UCSD-AML1 (cell line): ENCODE measurements around the gene PPM1F.
"Not testable (repeated sequence)": the region's sequence is repeated elsewhere in the genome, so short reads cannot be mapped to it uniquely, and the experiment has no call there.

ENCODE experiments used
- DNase-seq: peaks from one replicate; lab custom pipeline; 2025; ENCODE audit not compliant: unreplicated experiment; lab: John Stamatoyannopoulos, UW

The PPM1F gene

GRCh38 chr22:21898354-21898896, 54.2 kb downstream of the PPM1F start:
- DNase-seq, result no peak

DNA sequence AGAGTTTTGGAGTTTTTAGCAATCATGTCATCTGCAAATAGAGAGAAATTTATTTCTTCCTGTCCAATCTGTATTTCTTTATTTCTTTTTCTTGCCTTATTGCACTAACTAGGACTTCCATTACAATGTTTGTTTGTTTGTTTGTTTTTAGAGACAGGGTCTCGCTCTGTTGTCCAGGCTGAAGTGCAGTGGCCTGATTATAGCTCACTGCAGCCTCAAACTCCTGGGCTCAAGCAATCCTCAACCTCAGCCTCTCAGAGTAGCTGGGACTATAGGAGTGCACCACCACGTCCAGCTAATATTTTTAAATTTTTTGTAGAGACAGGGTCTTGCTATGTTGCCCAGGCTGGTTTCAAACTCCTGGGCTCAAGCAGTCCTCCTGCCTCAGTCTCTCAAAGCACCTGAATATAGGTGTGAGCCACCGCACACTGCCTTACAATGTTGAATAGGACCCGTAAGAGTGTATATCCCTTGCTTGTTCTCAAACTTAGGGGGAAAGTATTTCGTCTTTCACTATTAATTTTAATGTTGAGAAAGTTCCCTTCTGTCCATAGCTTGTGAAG, 55.6 kb downstream of the PPM1F start:
- DNase-seq, result no peak

GRCh38 chr22:21896275-21896674, 56.4 kb downstream of the PPM1F start:
- DNase-seq, result not testable (repeated sequence)

DNA sequence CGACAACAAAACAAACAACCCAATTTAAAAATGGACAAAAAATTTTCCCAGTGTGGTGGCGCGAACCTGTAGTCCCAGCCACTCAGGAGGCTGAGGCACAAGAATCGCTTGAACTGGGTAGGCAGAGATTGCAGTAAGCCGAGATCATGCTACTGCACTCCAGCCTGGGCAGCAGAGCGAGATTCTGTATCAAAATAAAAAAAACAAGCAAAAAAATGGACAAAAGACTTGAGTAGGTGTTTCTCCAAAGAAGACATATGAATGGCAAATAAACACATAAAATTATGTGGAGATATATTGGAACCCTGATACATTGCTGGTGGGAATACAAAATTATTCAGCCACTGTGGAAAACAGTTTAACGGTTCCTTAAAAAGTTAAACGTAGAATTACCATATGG, 57.8 kb downstream of the PPM1F start:
- DNase-seq, result no peak

DNA sequence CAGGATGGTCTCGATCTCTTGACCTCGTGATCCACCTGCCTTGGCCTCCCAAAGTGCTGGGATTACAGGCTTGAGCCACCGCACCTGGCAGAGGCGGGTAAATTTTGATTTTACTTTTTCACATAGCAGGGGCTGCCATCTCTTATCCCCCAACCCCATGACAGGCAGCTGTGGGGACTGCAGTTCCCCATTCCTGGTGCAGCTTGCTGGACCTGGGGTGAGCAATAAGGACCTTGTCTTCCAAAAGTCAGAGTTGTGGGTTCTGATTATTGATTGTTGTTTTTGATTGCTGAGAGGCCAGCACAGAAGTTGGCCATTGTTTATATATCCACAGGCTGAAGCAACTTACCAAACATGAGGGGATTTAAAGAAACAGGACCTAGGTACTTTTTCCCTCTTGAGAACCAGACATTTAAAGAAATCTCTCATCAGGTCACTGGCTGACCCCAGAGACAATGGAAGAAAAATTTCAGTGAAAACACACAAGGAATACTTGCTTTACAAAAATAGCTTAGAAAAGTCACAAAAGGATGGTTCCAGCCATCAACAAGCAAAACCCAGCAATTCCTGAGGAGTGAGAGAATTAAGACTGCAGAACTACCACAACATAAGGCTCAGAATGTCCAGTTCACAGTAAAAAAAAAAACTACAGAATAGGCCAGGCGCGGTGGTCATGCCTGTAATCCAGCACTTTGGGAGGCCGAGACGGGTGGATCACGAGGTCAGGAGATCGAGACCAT, 63.2 kb downstream of the PPM1F start:
- DNase-seq, result no peak

DNA sequence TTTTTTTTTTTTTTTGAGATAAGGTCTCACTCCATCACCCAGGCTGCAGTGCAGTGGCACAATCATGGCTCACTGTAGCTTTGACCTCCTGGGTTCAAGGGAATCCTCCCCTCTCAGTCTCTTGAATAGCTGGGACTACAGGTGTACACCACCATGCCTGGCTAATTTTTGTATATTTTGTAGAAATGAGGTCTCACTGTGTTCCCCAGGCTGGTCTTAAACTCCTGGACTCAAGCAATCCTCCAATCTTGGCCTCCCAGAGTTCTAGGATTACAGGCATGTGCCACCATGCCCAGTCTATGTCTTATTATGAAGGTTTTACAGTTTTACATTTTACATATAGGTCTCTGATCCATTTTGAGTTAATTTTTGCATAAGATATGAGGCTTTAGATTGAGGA, 64.8 kb downstream of the PPM1F start:
- no peak for DNase-seq

- not testable (repeated sequence) for DNase-seq
These were observed 68.7 kb downstream of the PPM1F start for GRCh38 chr22:21883930-21884329.

DNA sequence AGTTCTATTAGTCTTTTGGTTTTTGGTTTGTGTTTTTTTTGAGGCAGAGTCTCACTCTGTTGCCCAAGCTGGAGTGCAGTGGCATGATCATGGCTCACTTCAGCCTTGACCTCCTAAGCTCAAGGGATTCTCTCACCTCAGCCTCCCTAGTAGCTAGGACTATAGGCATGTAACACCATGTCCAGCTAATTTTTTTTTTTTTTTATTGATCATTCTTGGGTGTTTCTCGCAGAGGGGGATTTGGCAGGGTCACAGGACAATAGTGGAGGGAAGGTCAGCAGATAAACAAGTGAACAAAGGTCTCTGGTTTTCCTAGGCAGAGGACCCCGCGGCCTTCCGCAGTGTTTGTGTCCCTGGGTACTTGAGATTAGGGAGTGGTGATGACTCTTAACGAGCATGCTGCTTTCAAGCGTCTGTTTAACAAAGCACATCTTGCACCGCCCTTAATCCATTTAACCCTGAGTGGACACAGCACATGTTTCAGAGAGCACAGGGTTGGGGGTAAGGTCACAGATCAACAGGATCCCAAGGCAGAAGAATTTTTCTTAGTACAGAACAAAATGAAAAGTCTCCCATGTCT, 69.8 kb downstream of the PPM1F start:
- not testable (repeated sequence) for DNase-seq

DNA sequence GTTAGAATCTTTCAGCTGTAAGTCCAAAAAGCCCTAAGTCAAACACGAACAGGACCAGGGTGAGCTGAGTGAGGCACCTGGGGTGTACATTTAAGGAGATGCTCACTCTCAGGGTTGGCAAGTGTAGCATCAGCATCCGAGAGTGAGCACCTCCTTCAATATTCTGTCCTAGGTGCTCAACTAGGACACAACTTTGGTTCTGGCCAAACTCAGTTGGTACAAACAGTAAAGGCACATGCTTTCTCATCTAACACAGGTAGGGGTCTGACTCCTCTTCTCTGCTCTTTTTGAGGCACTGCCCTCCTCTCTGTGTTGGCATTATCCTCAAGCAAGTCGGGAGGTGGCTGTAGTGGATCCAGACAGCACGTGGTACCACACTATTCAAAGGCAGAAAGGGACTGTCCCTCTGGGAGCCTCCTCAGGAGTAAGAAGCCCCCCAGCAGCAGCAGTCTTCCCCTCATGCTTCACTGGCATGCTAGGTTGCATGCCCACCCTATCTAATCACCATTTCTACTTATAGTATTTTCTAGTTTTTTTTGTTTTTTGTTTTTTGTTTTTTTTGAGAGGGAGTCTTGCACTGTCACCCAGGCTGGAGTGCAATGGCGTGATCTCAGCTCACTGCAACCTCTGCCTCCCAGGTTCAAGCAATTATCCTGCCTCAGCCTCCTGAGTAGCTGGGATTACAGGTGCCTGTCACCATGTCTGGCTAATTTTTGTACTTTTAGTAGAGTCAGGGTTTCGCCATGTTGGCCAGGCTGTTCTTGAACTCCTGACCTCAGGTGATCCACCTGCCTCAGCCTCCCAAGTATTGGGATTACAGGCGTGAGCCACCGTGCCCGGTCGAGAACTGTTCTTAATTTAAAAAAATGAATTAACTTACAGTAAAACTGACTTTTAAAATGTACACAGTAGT, 70.6 kb downstream of the PPM1F start:
- DNase-seq, result no peak

DNA sequence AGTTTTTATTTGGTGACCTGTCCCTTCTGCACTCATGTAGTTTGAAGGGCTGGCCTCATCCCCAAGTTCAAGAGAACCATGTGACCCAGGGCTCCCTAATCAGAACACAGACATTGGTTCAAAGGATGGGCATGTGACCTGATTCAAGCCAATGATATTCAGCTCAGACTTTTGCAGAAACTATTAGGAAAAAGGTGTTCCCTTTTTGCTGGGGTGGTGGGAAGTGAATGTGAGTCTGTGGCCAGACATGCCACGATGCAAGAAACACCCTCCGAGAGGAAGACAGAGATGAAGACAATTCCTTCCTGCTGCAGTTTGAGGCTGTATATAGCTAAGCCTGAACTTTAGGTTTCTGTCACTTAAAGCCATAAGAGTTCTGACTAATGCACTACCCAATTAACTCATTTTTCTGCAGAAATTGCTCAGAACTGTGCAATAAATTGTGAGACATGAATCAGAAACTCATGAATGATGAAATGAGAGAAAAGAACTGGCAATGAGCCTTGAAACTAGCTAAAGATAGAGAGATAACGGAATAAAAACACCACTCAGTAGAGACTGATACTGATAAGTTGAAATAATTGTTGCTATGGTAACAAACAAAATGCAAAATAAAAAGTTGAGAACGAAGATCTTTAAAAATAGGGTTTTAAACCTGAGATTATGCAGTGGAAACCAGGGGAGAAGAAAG, 76.0 kb downstream of the PPM1F start:
- DNase-seq, result no peak

DNA sequence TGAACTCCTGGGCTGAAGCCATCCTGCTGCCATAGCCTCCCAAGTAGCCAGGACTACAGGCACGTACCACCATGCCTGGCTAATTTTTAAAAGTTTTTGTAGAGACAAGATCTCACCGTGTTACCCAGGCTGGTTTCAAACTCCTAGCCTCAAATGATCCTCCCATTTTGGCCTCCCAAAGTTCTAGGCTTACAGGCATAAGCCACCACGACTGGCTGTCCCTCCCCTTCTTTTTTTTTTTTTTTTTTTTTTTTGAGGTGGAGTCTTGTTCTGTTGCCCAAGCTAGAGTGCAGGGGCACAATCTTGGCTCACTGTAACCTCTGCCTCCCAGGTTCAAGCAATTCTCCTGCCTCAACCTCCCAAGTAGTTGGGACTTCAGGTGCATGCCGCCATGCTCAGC, 77.7 kb downstream of the PPM1F start:
- DNase-seq, result not testable (repeated sequence)

- DNase-seq, result no peak
These were observed 79.0 kb downstream of the PPM1F start for GRCh38 chr22:21873619-21874018.

DNA sequence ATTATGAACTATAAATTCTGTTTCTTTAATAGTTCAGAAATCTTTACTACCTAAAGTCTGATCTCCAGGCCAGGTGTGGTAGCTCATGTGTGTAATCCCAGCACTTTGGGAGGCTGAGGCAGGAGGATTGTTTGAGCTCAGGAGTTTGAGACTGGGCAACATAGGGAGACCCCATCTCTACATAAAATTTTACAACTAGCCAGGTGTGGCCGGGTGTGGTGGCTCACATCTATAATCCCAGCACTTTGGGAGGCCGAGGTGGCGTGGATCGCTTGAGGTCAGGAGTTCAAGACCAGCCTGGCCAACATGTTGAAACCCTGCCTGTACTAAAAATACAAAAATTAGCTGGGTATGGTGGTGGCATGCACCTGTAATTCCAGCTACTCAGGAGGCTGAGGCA, 79.9 kb downstream of the PPM1F start:
- not testable (repeated sequence) for DNase-seq
